SH-SY5Y (cell line): ENCODE measurements around the gene SFXN5.

Experiments
- GATA2 ChIP-seq: IDR thresholded peaks from 2 replicates; pipeline ENCODE4 v1.6.1; 2011; ENCODE audit warnings: mild to moderate bottlenecking, low read depth, low read length
- GATA3 ChIP-seq: IDR thresholded peaks from 2 replicates; pipeline ENCODE4 v1.6.1; 2011; ENCODE audit warnings: low read depth, mild to moderate bottlenecking, low read length, moderate library complexity

Gene SFXN5

DNA sequence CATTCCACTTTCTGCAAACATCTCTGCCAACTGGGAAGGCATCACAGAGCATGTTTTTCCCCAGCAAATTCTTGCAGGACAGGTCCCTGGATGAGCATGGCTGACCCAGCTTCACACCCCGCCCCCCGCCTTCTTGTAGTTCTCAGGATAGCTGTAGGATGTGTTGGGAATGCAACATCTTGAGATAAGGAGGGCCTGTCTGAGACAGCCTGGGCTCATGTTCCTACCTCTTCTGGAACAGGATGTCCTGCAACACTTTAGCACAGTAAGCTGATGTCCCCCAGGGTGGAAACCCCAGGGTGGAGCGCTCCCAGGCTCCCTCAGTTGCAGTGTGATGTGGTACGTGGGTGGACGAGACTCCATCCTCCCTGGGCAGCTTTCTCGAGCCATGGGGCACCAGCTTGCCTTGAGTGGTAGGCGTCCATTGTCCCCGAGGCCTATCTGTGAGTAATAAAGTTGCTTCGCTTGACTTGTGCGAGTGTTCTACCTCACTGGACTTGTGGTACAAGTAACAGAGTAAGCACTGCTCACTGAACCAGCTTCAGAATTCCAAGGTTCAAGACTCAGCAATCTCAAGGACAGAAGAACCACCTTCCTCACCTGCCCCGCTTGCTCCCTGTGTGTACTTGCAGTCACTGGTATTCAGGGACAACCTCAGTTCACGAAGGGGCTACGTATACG lies 105.6 kb downstream of the SFXN5 start:
- no peak for TF ChIP-seq GATA2

DNA sequence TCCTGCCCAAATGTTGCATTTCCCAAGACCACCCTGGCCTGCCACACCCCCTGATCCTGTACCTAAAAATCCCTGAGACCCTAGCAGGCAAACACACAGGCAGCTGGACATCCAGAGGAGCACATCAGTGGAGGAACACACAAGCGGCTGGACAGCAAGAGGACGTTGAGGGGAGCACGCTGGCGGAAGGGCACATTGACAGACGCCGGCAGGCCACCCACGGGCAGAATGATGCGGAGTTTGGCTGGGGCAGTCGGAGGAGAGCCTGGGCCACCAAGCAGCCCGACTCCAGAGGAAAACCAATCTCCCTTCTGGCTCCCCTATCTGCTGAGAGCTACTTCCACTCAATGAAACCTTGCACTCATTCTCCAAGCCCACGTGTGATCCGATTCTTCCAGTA lies 106.5 kb downstream of the SFXN5 start:
- TF ChIP-seq GATA2 (no peak), GATA3 (no peak)

- TF ChIP-seq GATA3 (no peak), GATA2 (no peak)
Observed at GRCh38 chr2:72964146-72964525, 107.4 kb downstream of the SFXN5 start.

- TF ChIP-seq GATA2 (peak; percentile 34; the same call in 1 of the 2 replicates), GATA3 (no peak)
Observed at GRCh38 chr2:72963423-72964145, 107.9 kb downstream of the SFXN5 start.

DNA sequence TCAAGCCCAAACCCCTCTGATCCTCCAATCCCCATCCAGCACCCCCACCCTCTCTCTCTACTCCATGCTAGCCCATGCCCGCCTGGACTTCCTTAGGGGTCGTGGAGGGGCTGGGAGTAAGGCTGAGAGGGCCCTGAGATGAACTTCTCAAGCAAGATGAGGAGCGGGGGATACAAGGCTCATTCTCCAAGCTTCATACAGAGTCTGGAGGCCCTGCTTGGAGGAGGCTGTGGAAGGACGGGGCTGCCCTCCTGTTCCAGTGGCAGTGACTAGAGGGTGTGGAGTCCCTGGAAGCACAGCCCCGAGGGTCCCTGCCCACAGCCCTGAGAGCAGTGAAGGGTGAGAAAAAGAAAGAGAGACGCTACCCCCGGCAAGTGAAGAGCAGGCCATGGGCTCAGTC lies 108.6 kb downstream of the SFXN5 start:
- no peak for TF ChIP-seq GATA3
- TF ChIP-seq GATA2 = no peak

- no peak for TF ChIP-seq GATA3
- no peak for TF ChIP-seq GATA2
Observed at GRCh38 chr2:72961853-72962468, 109.6 kb downstream of the SFXN5 start.

DNA sequence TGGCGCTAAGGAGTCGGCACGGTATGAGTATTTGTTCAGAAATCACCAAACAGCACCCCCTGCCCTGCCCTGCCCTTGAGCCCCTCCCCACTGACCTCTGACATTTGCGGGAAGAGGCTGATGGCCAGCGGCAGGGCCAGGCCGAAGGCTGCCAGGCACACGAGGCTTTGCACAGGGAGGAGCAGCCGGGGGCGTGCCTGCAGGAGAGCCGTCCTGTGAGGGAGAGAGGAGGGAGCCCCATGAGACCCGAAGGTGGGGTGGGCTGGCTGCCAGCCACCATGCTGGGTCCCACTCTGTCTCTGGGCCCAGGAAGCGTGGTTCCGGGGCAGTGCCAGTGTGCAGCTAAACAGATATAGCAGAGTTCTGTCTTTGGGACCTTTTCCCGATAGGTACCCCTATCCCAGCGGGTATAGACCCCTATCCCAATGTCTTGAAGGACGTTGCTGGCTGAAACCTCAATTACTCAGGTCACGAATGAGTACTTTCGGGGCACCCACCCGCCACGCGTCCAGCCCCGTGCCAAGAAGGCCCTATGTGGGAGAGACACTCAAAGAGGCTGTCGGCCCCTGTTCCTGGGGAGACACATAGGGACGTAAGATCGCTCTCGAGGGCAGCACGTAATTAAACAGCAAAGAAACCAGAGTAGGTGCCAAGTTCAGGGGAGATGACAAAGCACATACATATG lies 110.3 kb downstream of the SFXN5 start:
- TF ChIP-seq GATA3 (no peak), GATA2 (no peak)

- TF ChIP-seq GATA3 (no peak), GATA2 (no peak)
Observed at GRCh38 chr2:72959995-72960981, 111.2 kb downstream of the SFXN5 start.

DNA sequence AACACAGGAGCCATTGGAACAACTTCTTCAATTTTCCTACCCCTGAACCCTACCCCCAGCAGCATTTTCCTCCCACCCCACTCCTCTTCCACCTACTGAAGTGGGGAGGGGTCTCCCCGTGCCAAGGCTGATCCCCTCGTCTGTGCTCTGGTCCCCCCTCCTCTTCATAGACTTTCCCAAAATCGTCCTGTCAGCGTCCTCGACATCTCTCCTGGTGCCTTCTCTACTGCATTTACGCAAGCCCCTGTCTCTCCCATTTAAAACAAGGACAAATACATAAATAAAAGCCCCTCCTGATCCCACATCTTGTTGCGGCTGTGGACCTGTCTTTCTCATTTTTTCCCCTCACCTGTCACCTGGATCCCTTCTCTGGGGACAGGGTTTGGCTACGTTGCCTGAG lies 112.0 kb downstream of the SFXN5 start:
- TF ChIP-seq GATA3 = no peak
- no peak for TF ChIP-seq GATA2

- TF ChIP-seq GATA3 (no peak), GATA2 (no peak)
Observed at GRCh38 chr2:72958542-72959385, 112.7 kb downstream of the SFXN5 start.

GRCh38 chr2:72956936-72957335 lies 114.6 kb downstream of the SFXN5 start:
- TF ChIP-seq GATA3 = no peak
- no peak for TF ChIP-seq GATA2

GRCh38 chr2:72956050-72956395 lies 115.5 kb downstream of the SFXN5 start:
- TF ChIP-seq GATA3 = no peak

DNA sequence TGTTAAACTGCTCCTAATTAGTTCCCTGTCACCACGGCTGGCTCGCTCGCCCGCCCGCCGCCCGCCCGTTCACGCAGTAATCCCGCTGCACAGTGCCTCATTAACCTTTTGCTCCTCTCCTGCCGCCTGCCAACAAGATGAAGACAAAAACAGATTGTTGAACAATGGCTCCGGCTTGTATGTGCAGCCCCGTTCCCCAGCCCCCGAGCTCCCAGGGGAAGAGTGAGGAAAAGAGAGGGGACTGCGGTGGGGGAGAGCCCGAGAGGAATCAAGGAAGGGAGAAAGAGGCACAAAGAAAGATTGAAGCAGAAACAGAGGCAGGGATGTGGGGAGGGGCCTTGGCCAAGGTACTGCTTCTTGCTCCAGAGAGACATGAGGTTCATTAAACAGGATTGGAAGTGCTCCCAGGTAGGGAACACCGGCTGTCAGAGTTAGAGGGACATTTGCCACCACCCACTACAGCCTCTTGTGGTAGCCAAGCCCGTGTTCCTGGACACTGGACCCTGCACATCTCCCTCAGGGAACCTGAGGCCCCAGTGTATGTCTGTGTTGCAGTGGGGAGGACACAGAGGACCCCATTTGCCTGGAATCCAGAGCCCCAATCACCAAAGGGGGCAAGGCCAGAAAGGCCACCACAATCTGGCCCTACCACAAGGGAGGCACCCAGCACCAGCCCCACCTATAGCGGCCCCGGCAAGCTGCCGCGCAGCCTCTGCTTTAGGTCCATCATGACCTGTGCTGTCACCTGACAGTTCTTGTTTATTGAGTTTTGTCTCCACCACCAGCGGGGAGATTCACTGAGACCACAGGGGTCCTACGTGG lies 116.1 kb downstream of the SFXN5 start:
- TF ChIP-seq GATA3 = no peak
- TF ChIP-seq GATA2 = no peak
